Ishikawa (cell line): Measurements from ENCODE around the gene FRRS1.

Source experiments
- CEBPB ChIP-seq: IDR thresholded peaks from 2 replicates; pipeline ENCODE4 v1.6.1; 2012
- CREB1 ChIP-seq: IDR thresholded peaks from 2 replicates; pipeline ENCODE4 v1.6.1; 2012; ENCODE audit warnings: low read depth
- EGR1 ChIP-seq: IDR thresholded peaks from 2 replicates; pipeline ENCODE4 v1.6.1; 2012
- EP300 ChIP-seq: IDR thresholded peaks from 2 replicates; pipeline ENCODE4 v1.6.1; 2012; ENCODE audit warnings: borderline replicate concordance
- FOXM1 ChIP-seq: IDR thresholded peaks from 2 replicates; pipeline ENCODE4 v1.6.1; 2012; ENCODE audit warnings: low read depth, borderline replicate concordance
- MAX ChIP-seq: IDR thresholded peaks from 2 replicates; pipeline ENCODE4 v1.6.1; 2012
- RAD21 ChIP-seq: IDR thresholded peaks from 2 replicates; pipeline ENCODE4 v1.6.1; 2012; ENCODE audit warnings: low read depth
- TAF1 ChIP-seq: IDR thresholded peaks from 2 replicates; pipeline ENCODE4 v1.6.1; 2012; ENCODE audit warnings: low read depth, mild to moderate bottlenecking
- TCF12 ChIP-seq: IDR thresholded peaks from 2 replicates; pipeline ENCODE4 v1.6.1; 2012; ENCODE audit warnings: low read depth
- TEAD4 ChIP-seq: IDR thresholded peaks from 2 replicates; pipeline ENCODE4 v1.6.1; 2012
- YY1 ChIP-seq: IDR thresholded peaks from 2 replicates; pipeline ENCODE4 v1.6.1; 2012; ENCODE audit warnings: low read depth
- TF ChIP-seq, protein P1 (sequence below): IDR thresholded peaks from 2 replicates; pipeline ENCODE4 v1.6.1; 2012; ENCODE audit warnings: low read depth, mild to moderate bottlenecking

- TF ChIP-seq EP300, result peak; percentile 50; the same call in 1 of the 2 replicates
- no peak for TF ChIP-seq MAX
- TF ChIP-seq TEAD4, result peak; percentile 43; the same call in 1 of the 2 replicates
- no peak for TF ChIP-seq RAD21
- TF ChIP-seq CREB1, result no peak
- TF ChIP-seq, protein P1, sequence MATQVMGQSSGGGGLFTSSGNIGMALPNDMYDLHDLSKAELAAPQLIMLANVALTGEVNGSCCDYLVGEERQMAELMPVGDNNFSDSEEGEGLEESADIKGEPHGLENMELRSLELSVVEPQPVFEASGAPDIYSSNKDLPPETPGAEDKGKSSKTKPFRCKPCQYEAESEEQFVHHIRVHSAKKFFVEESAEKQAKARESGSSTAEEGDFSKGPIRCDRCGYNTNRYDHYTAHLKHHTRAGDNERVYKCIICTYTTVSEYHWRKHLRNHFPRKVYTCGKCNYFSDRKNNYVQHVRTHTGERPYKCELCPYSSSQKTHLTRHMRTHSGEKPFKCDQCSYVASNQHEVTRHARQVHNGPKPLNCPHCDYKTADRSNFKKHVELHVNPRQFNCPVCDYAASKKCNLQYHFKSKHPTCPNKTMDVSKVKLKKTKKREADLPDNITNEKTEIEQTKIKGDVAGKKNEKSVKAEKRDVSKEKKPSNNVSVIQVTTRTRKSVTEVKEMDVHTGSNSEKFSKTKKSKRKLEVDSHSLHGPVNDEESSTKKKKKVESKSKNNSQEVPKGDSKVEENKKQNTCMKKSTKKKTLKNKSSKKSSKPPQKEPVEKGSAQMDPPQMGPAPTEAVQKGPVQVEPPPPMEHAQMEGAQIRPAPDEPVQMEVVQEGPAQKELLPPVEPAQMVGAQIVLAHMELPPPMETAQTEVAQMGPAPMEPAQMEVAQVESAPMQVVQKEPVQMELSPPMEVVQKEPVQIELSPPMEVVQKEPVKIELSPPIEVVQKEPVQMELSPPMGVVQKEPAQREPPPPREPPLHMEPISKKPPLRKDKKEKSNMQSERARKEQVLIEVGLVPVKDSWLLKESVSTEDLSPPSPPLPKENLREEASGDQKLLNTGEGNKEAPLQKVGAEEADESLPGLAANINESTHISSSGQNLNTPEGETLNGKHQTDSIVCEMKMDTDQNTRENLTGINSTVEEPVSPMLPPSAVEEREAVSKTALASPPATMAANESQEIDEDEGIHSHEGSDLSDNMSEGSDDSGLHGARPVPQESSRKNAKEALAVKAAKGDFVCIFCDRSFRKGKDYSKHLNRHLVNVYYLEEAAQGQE, result no peak
- TF ChIP-seq CEBPB, result no peak
- no peak for TF ChIP-seq YY1
- TF ChIP-seq TCF12, result no peak
- no peak for TF ChIP-seq EGR1
- no peak; the same call in 1 of the 2 replicates for TF ChIP-seq FOXM1
- no peak for TF ChIP-seq TAF1
Observed at GRCh38 chr1:99731384-99731783, 35.1 kb downstream of the FRRS1 start.
